Raji (cell line): ENCODE data around the gene WDR1.

Source experiments
- POLR2A ChIP-seq: IDR thresholded peaks from 2 replicates; pipeline ENCODE4 v1.6.1; 2011; ENCODE audit warnings: low read depth, low read length, control low read depth; ENCODE audit not compliant: insufficient read depth

Gene WDR1

DNA sequence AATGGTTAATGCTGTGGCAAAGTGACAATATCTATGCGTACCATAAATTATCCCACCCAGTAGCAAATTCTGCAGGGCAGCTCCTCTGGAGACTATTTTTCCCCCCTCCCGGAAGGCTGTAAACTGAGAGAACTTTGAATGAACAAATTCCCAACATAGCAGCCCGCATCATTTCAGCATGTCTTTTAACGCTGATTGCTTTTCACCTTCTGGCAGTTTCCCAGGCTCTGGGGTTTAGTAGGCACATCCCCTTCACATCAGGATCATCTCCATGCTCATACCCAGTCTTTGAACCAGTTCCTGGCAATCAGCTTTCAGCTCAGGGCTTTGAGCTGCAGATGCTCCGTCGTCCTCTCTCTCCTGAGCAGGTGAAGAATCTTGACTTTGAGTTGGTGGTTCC, 26.6 kb upstream of the WDR1 start:
- TF ChIP-seq POLR2A = no peak

DNA sequence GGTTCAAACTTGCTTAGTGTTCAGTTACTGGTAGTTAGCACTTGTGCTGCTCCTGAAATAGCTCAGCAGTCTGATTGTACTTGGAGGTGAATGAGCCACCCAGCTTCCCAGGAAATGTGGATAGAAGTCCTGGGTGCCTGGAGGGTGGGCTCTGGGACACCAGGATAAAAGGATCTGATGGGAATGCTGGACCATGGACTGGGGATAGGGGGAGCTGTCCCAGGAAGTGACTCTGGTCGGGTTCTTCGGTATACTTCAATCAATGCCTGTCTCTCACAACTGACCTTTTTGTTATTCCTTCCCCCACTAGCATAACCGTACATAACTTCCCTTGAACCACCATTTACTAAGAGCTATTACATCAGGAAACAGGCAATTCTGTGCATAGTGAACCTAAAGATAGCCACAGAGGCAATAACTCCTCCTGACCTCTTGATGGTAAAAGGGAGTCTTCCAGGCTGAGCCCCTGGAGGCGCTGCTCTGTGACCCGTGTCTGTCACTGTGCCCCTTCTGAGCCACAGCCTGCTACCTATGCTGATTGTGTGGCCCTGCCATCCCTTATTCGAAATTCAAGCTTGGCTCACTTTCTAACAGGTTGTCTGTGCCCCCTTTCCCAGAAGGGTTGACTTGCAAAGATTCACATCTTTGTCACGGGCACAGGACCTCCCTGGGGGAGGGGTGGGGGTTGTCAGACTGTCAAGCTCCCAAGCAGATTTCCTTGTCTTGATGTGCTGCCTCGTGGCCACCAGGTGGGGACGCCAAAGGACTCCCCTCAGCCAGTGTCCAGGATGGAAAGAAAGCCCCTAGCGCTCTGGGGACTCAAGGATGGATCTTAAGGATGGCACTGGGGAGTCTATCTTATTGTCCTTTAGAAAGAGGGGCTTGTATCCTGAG, 24.5 kb upstream of the WDR1 start:
- no peak for TF ChIP-seq POLR2A

DNA sequence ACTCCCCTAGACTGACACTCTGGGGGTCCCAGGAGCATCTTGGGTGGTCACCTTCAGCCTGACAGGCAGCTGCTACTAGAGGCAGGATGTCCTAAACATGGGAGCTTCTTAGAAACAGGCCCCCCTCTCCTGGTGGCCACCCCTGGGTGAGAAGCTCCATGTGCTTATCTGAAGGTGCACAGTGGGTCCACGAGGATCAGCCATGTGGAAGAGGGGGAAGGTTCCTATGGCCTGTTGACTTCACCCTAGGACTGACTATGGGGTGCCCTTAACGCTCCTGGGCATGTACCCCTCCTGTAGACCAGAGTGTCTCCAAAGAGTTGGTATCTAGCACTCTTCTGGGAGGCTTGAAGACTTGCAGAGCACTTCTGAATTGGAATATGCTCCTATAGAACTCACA, 22.9 kb upstream of the WDR1 start:
- no peak for TF ChIP-seq POLR2A

DNA sequence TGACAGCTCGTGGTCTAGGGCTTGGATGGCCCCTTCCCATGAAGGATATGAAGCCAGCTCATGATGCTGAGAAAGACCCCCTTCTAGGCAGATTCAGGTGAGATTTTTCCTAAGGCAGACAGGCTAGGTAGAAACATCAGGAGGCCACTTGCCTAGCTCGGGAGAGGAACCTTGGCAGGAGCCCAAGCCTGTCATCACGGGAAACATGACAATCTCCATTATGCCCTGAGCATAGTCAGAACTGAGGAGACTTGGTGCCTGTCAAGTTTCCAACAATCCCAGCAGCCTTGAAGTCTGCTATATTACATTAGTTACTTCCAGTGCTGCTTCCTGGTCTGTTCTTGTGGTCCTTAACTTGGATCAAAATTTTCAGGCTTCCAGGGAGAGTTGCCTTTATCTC, 18.7 kb upstream of the WDR1 start:
- TF ChIP-seq POLR2A = no peak

DNA sequence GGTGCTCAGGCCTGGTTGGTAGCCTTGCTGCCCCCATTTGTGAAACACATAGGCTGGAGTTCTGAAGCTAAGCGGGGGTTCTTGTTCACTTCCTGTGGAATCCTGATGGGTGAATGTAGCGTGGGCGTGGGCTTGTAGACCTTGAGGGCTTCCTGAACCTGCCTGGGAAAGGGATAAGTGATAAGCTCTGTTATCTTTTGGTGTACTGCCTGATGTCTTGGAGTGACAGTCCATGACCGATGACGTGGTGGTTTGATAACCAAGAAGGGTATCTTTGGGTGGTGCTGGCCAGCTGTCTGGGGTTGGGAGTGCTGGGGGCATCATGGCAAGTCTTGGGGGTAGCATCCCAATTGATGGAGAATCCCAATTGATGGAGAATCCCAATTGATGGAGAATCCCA, 17.5 kb upstream of the WDR1 start:
- no peak for TF ChIP-seq POLR2A

DNA sequence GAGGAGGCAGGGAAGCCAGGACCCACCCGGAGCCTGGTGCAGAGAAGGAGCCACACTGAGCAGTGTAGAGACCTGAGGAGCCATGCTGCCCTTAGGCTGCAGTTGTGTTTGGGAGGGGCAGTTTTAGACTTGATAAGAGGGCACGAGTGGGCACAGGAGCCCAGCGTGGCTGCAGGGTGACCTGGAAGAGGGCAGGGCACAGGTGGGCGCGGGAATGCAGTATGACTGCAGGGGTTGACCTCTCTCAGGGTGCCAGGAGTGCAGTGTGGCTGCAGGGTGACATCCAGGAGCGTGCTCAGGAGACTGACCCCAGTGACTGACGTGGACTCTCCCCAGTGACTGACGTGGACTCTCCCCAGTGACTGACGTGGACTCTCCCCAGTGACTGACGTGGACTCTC, 14.6 kb upstream of the WDR1 start:
- no peak for TF ChIP-seq POLR2A

DNA sequence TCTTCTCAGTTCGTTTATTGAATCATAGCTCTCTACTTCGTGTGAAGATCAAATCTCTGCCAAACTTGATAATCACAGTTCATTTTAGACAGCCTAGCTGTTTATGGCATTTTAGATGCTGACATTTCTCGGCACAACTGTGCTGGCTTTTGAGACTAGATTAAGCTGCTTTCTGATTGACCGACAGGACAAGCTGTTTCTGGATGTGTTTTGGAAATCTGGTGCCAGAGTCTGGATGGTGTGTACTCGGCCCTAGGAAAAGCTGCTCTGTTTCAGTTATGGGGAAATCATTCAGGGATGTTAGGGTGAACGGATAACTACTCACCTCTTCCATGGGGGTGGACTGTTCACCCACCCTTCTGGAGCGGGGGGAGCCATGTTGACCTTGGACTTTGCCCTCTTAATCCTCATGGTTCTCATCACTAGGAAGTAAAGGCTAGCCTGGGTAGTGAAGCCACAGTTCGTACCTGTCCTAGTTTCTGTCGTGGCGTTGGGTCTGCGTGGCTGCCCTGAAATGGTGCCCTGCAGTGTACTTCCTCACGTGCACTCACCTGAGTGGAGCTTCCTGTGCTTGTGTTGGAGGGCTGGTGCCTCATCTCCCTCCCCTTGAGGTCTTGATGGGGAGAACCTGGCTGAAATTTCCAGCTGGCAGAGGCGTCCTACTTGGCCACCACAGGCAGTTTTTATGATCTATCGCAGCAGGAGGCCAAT, 13.7 kb upstream of the WDR1 start:
- no peak for TF ChIP-seq POLR2A

DNA sequence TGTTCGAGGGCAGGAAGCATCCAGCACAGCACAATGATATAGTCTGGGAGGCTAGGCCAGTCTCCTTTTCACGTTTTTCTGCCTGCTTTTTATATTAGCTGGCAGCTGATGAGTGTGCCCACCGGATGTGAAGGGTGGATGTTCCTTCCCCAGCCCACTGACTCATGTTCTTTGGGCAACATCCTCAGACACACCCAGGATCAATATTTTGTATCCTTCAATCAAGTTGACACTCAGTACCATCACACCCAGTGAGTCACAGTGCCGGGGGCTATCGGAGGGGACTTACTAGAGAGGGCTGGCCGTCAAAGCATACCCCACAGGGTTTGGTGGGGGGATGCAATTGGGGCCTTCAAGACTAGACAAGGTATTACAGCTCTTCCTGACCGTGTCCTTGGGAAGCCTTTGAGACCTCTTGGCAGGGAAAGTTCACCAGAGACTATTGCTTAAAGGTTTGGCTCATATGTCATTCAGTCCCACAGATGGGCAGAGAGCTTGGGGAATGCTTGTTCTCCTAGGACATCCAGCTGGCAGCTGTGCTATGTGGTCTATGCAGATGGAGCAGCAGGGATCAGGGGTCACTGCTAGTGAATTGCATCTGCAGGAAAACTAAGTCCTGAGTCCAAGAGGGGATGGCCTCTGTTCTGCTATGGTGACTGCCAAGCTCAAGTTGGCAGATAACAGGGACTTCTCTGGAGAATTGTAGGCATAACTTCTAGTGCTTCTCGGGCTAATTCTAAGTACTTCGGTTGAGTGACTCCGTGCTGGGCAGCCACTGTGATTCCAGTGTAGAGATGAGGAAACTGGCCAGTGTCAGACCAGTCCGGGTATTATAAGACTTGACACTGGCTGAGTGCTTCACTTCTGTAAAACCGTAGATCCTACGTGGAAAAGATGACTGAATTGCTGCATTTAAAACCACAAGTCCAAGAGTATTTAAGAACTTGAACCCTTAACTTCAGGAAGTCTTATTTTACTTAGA, 12.9 kb upstream of the WDR1 start:
- no peak for TF ChIP-seq POLR2A

DNA sequence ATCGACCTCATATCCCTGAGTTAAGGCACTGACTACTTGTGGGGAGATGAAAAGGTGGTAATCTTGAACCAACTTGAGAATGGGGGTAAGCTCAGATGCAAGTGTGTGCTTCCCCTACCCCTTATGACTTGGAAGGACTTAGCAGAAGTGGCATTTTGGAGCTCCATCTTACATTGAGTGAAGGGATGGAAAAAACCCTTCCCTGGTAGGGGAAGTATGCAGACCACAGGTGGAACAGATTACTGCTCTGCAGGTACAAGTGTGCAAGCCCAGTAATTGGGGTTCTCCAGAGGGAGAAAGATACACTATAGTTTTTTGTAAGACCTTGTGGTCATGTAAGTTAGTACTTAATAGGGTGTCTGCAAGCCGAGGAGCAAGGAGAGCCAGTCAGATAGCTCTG, 12.2 kb upstream of the WDR1 start:
- TF ChIP-seq POLR2A = no peak

DNA sequence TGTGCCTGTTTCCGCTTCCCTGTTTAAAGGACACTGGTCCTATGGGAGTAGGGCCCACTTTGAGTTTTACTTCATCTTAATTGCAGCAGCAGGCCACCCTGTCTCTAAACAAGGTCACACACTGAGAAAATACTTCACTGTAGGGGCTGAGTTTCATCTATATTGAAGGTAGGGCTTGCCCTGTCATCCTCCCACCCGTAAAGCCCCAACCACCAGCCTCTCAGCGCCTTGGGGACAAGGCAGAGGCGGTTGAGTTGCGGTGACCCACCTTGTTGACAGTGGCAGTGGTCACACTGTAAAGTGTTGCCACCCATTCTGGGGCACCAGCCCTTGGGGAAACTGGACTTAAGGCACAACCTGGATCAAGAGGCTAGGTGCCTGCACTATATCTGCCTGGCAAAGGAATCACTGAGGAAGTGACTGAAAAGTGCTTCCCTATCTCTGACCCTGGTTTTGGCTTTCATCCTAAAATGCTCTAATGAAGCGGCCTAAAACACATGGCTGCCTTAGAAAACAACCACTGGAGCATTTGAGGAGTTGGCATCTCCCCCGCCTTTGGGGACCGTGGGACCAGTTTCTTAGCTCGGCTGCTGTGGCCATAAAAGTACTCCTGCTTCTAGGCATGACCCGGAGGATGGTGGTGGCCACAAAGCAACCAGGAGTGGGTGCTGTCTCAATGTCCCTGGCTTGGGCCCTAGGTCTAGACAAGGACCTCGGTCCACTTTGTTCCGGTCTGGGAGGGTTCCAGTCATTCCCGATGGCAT, 7.8 kb upstream of the WDR1 start:
- no peak for TF ChIP-seq POLR2A

DNA sequence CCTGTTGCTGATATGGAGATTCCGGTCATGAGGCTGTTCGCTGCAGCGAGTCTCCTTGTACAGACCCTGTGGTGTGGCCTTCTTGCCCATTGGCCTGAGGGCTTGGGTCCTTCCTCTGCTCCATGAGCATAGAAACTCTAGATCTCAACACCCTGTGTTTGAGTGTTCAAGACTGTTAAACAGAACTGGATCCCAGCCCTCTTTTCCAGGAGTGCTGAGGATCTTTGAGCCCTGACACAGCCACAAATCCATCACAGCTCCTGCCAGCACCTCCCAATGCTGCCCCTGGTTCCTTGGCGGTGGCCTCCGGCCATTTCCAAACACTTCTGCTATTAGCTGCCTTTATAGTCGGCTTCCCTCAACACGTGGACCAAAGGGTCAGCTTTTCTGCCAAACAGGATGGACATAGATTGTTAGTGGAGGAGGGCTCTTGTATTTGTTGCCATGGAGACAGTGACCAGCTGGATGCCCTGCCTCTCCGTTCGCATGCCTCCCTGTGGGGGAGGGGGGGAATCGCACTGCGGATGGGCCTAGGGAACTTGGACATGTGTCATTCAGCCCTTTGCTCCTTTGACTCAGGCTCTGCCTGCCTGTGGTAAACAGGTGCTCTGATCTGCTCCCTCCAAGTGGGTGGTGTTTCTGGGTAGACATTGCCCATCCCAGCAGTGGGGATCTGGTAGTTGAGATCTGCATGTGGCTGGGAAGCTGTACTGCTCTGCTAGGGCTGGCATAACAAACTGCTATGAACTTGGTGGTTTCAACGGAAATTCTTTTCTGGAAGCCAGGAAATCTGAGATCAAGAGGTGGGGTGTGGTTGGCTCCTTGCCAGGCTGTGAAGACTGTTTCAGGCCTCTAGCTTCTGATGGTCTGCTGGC, 6.9 kb upstream of the WDR1 start:
- no peak for TF ChIP-seq POLR2A

DNA sequence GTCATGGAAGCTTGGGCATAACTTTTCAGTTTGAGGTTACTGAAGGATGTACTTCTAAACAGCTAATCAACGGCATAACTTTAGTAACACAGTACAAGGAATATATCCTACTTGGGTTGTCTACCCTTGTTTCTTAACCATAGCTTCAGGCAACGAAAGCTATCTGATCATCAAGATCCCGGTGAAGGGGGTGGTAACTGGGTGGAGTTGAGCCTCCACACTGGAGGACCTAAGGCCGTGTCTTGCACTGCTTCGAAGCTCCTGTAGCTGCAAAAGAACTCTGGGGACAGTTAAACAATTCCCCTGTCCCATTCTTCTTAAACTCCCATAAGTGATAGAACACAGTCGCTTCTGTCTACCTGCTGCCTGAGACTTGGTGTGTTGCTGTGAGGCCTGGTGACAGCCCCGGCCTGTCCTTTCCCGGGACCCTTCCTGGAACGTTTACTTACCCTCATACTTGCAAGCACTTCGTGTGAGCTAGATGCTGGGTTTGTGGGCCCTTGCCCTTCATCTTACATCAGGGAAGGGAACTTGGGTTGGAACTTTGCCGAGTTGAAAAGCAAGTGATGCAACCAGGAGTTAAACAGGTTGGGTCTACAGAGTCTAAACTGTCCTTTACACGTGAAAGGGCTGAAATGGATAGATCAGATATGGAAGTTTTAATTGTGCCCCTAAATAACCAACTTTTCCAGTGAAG, 5.8 kb upstream of the WDR1 start:
- no peak for TF ChIP-seq POLR2A

DNA sequence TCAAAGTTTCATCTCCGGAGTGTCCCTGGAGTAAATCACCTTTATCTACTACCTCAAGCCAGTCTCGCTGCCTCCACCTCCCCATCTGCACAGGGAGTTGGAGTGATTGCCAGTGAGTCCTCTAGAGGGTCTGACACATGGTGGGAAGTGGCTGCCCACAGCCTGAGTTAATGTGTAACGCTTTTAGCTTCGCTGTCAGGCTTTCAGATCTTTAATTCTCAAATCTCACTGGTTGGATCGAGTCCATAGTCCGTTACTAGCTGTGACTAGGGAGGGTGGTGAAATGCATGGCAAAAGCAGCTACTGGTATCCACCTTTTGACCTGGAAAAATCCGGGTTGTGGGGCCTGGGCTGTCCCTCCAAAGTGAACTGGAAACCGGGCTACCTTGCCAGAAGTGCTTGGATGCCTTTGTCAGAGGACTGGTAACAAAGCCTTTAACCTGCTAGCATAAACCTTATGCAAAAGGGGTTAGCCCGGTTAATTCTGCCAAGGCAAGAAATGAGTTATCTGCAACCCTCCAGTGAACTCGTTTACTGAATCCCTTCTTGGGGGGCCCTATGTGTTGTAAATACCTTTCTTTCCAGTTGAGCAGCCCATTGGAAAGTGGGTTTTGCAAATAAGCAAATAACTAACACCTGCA, 5.1 kb upstream of the WDR1 start:
- TF ChIP-seq POLR2A = no peak
